Stimulated activated CD4-positive, alpha-beta T cell treated with anti-CD3 and anti-CD28 coated beads, Interleukin-2, amount 100 ng/mL, for 24 hours (primary cell): ENCODE measurements around the gene UPK3B.
"Not testable (repeated sequence)": the region's sequence is repeated elsewhere in the genome, so short reads cannot be mapped to it uniquely, and the experiment has no call there.

Experiments used
- DNase-seq, 2 donors: peaks; one replicate each; pipeline ENCODE4 v3.0.0-alpha.2; 2020

The UPK3B gene

GRCh38 chr7:76492139-76492538 lies 18.2 kb upstream of the UPK3B start:
- DNase-seq: not testable (repeated sequence)

- not testable (repeated sequence) for DNase-seq
Measured at GRCh38 chr7:76495717-76496116, 14.6 kb upstream of the UPK3B start.

GRCh38 chr7:76497918-76498582 lies 12.3 kb upstream of the UPK3B start:
- DNase-seq: not testable (repeated sequence)

- not testable (repeated sequence) for DNase-seq
Measured at GRCh38 chr7:76498583-76499200, 11.7 kb upstream of the UPK3B start.

- not testable (repeated sequence) for DNase-seq
Measured at GRCh38 chr7:76499201-76499923, 11.0 kb upstream of the UPK3B start.

GRCh38 chr7:76499924-76500241 lies 10.5 kb upstream of the UPK3B start:
- DNase-seq: not testable (repeated sequence)

GRCh38 chr7:76502224-76502623 lies 8.1 kb upstream of the UPK3B start:
- not testable (repeated sequence) for DNase-seq

- not testable (repeated sequence) for DNase-seq
Measured at GRCh38 chr7:76502836-76503235, 7.5 kb upstream of the UPK3B start.

GRCh38 chr7:76503244-76503643 lies 7.1 kb upstream of the UPK3B start:
- DNase-seq: not testable (repeated sequence)

- DNase-seq: not testable (repeated sequence)
Measured at GRCh38 chr7:76504351-76505167, 5.8 kb upstream of the UPK3B start.

- no peak for DNase-seq
Measured at GRCh38 chr7:76505168-76506080, 4.9 kb upstream of the UPK3B start.

- DNase-seq: no peak
Measured at GRCh38 chr7:76506081-76506440, 4.3 kb upstream of the UPK3B start.

- not testable (repeated sequence) for DNase-seq
Measured at GRCh38 chr7:76506643-76507042, 3.7 kb upstream of the UPK3B start.

GRCh38 chr7:76507723-76508406 lies 2.5 kb upstream of the UPK3B start:
- no peak for DNase-seq

- DNase-seq: not testable (repeated sequence)
Measured at GRCh38 chr7:76511200-76511910, 1.0 kb downstream of the UPK3B start.

- not testable (repeated sequence) for DNase-seq
Measured at GRCh38 chr7:76511911-76512885, 1.8 kb downstream of the UPK3B start.

- DNase-seq: no peak
Measured at GRCh38 chr7:76512941-76513816, 2.8 kb downstream of the UPK3B start.
